Prostate gland (tissue), 2 donors: Measurements from ENCODE around the gene KRT86.

ENCODE experiments used
- POLR2AphosphoS5 ChIP-seq: sonication (generic); formaldehyde crosslinking; IDR thresholded peaks from one replicate; pipeline ENCODE4 v1.6.1; 2017; ENCODE audit warnings: antibody characterized with exemption
- TF ChIP-seq, protein P1 (sequence below), 4 experiments: fragments of 200-600 bp in 2 of 4; fragments of 450-650 bp in 2 of 4; sonication (generic) in 2 of 4; IDR thresholded peaks; 1 replicate in 3 of 4; 2 replicates in 1 of 4; pipeline ENCODE4 v1.5.1; 2016 to 2019; ENCODE audit warnings: antibody characterized with exemption in 4 of 4, mild to moderate bottlenecking in 2 of 4, moderate library complexity in 2 of 4

DNA sequence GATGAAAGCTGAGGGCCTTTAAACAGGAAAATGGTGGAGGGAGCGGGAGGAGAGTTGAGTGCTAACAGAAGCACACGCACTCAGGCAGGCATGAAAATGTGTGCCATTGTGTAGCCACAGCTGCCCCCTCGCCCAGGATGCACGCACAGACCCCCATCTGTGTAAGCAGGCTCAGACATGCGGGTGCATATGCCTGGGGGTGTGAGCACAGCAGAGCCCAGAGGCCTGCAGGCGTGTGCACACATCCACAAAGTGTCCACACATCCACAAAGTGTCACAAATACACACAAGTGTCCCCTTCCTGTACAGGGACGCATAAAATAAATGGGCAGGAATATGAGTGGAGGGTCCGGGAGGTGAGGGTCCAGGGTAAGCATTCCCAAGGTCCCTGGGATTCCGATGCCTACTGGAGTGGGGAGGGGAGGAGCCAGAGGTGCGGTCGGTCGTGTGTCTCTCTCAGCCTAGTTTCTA, 42.2 kb upstream of the KRT86 start:
- TF ChIP-seq, protein P1, sequence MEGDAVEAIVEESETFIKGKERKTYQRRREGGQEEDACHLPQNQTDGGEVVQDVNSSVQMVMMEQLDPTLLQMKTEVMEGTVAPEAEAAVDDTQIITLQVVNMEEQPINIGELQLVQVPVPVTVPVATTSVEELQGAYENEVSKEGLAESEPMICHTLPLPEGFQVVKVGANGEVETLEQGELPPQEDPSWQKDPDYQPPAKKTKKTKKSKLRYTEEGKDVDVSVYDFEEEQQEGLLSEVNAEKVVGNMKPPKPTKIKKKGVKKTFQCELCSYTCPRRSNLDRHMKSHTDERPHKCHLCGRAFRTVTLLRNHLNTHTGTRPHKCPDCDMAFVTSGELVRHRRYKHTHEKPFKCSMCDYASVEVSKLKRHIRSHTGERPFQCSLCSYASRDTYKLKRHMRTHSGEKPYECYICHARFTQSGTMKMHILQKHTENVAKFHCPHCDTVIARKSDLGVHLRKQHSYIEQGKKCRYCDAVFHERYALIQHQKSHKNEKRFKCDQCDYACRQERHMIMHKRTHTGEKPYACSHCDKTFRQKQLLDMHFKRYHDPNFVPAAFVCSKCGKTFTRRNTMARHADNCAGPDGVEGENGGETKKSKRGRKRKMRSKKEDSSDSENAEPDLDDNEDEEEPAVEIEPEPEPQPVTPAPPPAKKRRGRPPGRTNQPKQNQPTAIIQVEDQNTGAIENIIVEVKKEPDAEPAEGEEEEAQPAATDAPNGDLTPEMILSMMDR (IDR thresholded peaks at IDR 0.05): no peak
- TF ChIP-seq POLR2AphosphoS5: no peak
